Left ventricle myocardium inferior (tissue), 1 donor: Measurements from ENCODE around the gene SLC16A5. TPM values are rescaled to one million over a fixed set of nuclear protein-coding genes. Genes with fewer than 3 reads are reported as not detected.

Source experiments
- DNase-seq: peaks from one replicate; pipeline ENCODE4 v3.0.0-alpha.2; 2020
- H3K27ac ChIP-seq: fragments of 200-600 bp; replicated peaks from 2 replicates; pipeline ENCODE4 v1.8.0; 2021
- H3K27me3 ChIP-seq: fragments of 200-600 bp; 2 replicates; pipeline ENCODE4 v1.8.0; 2021; ENCODE audit warnings: low read depth
- H3K36me3 ChIP-seq: fragments of 200-600 bp; 2 replicates; pipeline ENCODE4 v1.8.0; 2021
- H3K4me1 ChIP-seq: fragments of 200-600 bp; 2 replicates; pipeline ENCODE4 v1.8.0; 2021
- H3K4me3 ChIP-seq: fragments of 200-600 bp; 2 replicates; pipeline ENCODE4 v1.8.0; 2021; ENCODE audit warnings: mild to moderate bottlenecking, moderate library complexity
- H3K9me3 ChIP-seq: fragments of 200-600 bp; replicated peaks from 2 replicates; pipeline ENCODE4 v1.8.0; 2021
- intact Hi-C: fragments of 100-400 bp; cut with micrococcal nuclease; formaldehyde crosslinking; loops from one replicate; pipeline ENCODE4 v1.11.0; 2022
- total RNA-seq: library from RNA; stranded (reverse); fragmentation: NEBNext Ultra II Directional; extraction: Animal tissue kit (Norgen Biotek cat#: 25700); gene quantifications from one replicate; pipeline ENCODE4 v1.2.1, GENCODE V29; 2021
- TF ChIP-seq, protein P1 (sequence below): fragments of 200-600 bp; IDR thresholded peaks from 2 replicates; pipeline ENCODE4 v1.8.0; 2021; ENCODE audit warnings: antibody characterized with exemption, mild to moderate bottlenecking, borderline replicate concordance
- donor health status: DM: no; HTN: yes; CAD: no; lungs with severe emphysema.

SLC16A5 gene
- total RNA-seq, 1 donor from 2014 or later: 8.4 TPM

DNA sequence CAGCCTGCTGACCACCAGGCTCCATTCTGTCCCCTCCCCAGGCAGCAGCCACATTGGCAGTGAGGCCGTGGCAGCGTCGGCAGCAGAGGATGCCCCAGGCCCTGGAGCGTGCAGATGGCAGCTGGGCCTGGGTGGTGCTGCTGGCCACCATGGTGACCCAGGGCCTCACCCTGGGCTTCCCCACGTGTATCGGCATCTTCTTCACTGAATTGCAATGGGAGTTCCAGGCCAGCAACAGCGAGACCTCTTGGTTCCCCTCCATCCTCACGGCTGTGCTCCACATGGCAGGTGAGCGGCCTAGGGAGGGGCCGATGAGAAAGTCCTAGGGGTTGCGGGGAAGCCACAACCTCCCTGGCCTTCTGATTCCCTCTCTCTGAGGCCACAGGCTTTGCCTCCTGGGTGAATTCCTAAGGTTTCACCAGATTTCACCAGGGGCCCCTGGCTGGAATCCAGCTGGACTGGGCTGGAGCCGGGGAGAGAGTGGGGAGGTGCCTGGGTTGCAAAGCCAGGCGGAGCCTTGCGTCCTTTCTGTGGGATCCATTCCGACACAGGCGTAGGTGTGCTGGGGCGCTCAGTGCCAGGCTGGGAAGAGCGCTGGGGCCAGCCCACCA lies 5.9 kb downstream of the SLC16A5 start:
- H3K27ac ChIP-seq: no peak overlapping the region
- H3K4me1 ChIP-seq: peaks cover 38% of the 10 kb centered on the region
- H3K36me3 ChIP-seq: no peaks in the 10 kb centered on the region
- no peaks in the 10 kb centered on the region for H3K9me3 ChIP-seq
- no peaks in the 10 kb centered on the region for H3K27me3 ChIP-seq
- TF ChIP-seq, protein P1, sequence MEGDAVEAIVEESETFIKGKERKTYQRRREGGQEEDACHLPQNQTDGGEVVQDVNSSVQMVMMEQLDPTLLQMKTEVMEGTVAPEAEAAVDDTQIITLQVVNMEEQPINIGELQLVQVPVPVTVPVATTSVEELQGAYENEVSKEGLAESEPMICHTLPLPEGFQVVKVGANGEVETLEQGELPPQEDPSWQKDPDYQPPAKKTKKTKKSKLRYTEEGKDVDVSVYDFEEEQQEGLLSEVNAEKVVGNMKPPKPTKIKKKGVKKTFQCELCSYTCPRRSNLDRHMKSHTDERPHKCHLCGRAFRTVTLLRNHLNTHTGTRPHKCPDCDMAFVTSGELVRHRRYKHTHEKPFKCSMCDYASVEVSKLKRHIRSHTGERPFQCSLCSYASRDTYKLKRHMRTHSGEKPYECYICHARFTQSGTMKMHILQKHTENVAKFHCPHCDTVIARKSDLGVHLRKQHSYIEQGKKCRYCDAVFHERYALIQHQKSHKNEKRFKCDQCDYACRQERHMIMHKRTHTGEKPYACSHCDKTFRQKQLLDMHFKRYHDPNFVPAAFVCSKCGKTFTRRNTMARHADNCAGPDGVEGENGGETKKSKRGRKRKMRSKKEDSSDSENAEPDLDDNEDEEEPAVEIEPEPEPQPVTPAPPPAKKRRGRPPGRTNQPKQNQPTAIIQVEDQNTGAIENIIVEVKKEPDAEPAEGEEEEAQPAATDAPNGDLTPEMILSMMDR: no peak
- intact Hi-C loops: no loop called here
- no peak for DNase-seq
- no peak overlapping the region for H3K4me3 ChIP-seq

GRCh38 chr17:75094871-75095399 lies 7.2 kb downstream of the SLC16A5 start:
- Histone ChIP-seq H3K27me3 (no peaks in the 10 kb centered on the region), H3K9me3 (no peaks in the 10 kb centered on the region), H3K36me3 (peaks cover 3% of the 10 kb centered on the region), H3K4me1 (peaks cover 31% of the 10 kb centered on the region), H3K27ac (no peak overlapping the region), H3K4me3 (no peak overlapping the region)
- TF ChIP-seq, protein P1: no peak
- no peak for DNase-seq
- intact Hi-C loops: no loop called here

DNA sequence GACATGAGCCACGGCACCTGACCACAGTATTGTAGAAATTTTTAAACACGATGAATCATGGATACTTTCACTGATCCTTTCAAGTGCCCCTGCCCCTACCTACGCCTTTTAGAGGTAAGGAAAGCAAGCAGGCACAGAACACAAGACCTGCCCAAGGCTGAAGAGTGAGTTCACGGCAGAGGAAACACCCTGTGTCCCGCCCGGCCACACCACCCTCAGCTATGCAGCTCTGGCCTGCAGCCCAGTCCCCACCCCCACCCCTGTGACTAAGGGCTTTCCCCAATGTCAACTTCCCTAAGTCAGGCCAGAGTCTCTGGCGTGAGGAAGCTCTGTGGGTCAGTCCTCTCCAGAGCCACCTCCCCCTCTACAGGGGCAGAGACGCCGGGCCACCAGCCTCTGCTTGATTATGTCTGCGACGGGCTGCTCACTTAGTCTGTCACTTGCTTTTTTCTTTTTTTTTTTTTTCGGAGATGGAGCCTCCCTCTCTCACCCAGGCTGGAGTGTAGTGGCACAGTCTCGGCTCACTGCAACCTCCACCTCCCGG lies 8.4 kb downstream of the SLC16A5 start:
- Histone ChIP-seq H3K9me3 (no peaks in the 10 kb centered on the region), H3K36me3 (peaks cover 11% of the 10 kb centered on the region), H3K27me3 (no peaks in the 10 kb centered on the region), H3K4me3 (no peak overlapping the region), H3K4me1 (peaks cover 23% of the 10 kb centered on the region), H3K27ac (peak overlapping the region; percentile 68)
- TF ChIP-seq, protein P1: no peak
- intact Hi-C loops: no loop called here
- DNase-seq: peak; percentile 75

DNA sequence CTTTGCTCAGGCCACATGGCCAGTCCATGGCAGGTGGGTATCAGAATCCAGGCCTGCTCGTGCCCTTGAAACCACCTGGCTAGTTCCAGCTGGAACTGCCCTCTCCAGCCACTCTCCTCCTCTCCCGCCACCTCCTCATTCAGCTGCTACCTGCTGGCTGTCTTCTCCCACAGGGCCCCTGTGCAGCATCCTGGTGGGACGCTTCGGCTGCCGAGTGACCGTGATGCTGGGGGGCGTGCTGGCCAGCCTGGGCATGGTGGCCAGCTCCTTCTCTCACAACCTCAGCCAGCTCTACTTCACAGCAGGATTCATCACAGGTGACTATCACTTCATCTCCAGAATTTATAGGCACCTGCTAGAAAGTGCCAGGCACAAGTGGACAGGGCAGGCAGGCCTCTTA lies 10.1 kb downstream of the SLC16A5 start:
- intact Hi-C loops: no loop called here
- no peak for DNase-seq
- peaks cover 11% of the 10 kb centered on the region for H3K36me3 ChIP-seq
- H3K27me3 ChIP-seq: no peaks in the 10 kb centered on the region
- H3K4me3 ChIP-seq: no peak overlapping the region
- H3K27ac ChIP-seq: no peak overlapping the region
- TF ChIP-seq, protein P1: no peak
- peaks cover 14% of the 10 kb centered on the region for H3K4me1 ChIP-seq
- H3K9me3 ChIP-seq: no peaks in the 10 kb centered on the region

DNA sequence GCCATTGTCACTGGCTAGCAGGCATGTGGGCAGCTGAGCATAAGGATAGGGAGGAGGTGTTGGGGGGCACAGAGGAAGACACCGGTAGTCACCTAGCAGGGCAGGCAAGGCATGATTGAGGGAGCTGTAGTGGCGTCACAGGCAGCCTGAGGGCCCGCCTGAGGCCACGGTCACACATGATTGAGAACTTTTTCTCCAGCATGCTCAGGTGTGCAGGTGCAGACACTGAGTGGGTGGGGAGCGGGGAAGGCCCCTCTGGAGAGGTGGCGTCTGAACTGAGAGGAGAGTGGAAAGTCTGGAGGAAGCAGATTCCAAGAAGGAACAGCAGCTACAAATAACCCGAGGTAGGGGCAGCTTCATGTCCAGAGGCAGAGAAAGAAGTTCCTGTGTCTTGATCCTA lies 11.1 kb downstream of the SLC16A5 start:
- H3K27me3 ChIP-seq: no peaks in the 10 kb centered on the region
- intact Hi-C loops: no loop called here
- H3K4me3 ChIP-seq: no peak overlapping the region
- DNase-seq: no peak
- H3K9me3 ChIP-seq: no peaks in the 10 kb centered on the region
- peaks cover 11% of the 10 kb centered on the region for H3K36me3 ChIP-seq
- H3K27ac ChIP-seq: no peak overlapping the region
- H3K4me1 ChIP-seq: peaks cover 14% of the 10 kb centered on the region
- TF ChIP-seq, protein P1: no peak
